Measurements from ENCODE around the gene SMIM35.

DNA sequence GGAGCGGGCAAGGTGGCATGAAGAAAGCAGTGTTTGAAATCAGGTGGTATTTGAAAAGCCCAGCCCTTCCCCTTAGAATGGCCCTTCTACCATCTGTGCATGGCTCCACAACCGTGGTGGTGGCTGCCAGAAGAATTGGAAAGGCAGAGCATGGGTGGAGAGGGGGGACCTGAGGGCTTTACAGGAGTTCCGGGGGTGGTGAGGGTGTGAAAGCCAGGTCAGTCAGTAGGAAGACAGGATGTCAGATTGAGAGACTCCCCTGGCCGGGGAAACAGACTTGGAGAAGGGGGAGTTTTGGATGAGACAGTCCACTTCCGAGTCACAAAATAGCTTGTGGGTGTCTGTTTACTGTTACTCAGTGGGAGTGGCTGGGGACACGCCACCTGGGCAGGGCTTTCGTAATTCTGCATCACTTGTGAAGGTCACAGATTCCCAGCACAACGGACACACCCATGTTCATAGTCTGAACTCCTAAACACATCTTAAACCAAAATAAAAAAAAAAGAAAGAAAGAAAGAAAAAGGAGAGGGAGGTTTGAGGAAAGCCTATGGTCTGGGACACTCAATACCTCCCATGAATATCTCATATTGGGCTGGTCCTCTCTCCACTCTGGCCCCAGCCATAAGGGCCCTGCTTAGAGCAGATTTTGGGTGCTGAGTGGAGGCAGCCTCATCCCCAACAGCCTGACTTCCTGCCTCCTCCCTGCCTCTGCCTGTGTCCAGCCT lies 24.4 kb upstream of the SMIM35 start:
- TF ChIP-seq EZH2 (IDR thresholded peaks at IDR 0.05; ENCODE audit: borderline replicate concordance, low read depth, low read length, severe bottlenecking) (no peak), POLR2AphosphoS5 (IDR thresholded peaks at IDR 0.05; ENCODE audit: insufficient read depth, low read depth, low read length) (no peak)
- TF ChIP-seq, protein P1, sequence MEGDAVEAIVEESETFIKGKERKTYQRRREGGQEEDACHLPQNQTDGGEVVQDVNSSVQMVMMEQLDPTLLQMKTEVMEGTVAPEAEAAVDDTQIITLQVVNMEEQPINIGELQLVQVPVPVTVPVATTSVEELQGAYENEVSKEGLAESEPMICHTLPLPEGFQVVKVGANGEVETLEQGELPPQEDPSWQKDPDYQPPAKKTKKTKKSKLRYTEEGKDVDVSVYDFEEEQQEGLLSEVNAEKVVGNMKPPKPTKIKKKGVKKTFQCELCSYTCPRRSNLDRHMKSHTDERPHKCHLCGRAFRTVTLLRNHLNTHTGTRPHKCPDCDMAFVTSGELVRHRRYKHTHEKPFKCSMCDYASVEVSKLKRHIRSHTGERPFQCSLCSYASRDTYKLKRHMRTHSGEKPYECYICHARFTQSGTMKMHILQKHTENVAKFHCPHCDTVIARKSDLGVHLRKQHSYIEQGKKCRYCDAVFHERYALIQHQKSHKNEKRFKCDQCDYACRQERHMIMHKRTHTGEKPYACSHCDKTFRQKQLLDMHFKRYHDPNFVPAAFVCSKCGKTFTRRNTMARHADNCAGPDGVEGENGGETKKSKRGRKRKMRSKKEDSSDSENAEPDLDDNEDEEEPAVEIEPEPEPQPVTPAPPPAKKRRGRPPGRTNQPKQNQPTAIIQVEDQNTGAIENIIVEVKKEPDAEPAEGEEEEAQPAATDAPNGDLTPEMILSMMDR (IDR thresholded peaks at IDR 0.05; ENCODE audit: extremely low read depth in 1 of 2, insufficient read depth in 1 of 2, low read depth in 1 of 2, low read length in 2 of 2), result no peak
- TF ChIP-seq, protein P2, sequence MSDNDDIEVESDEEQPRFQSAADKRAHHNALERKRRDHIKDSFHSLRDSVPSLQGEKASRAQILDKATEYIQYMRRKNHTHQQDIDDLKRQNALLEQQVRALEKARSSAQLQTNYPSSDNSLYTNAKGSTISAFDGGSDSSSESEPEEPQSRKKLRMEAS (IDR thresholded peaks at IDR 0.05; ENCODE audit: insufficient read depth, insufficient read length), result no peak

All from endothelial cell of umbilical vein (primary cell).